Activated CD4-positive, alpha-beta T cell treated with anti-CD3 and anti-CD28 coated beads, Interleukin-2, amount 50 U/mL, for 1 hour (primary cell): ENCODE data around the gene SMYD5.

Experiments
- DNase-seq: peaks from one replicate; pipeline ENCODE4 v3.0.0-alpha.2; 2020

Gene SMYD5

DNA sequence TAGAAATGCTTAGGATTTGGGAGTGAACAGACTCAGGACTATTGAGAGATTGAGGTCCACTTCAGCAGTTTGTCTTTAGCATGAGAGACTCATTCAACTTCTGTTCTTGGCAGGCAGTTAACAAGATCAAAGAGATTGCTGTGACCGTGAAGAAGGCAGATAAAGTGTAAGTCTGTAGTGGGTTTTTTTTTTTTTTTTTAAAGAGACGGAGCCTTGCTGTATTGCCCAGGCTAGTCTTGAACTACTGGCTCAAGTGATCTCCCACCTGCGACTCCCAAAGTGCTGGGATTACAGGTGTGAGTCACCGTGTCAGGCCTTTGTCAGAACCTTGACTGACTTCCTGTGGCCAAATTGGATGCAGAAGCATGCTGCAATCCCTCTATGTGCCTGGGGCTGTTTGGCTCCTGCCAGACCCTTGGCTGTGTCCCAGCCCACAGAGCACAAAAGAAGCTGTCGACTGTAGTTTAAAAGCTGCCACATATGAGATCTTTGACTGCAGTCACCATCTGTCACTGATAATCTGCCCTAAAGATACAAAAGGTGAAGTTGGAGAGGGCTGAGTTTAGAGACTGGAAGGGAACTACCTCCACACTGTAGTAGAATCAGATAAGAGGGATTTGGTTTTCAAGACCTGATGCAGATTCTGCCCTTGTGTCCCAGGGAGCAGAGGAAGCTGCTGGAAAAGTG, 30.0 kb downstream of the SMYD5 start:
- DNase-seq: no peak

GRCh38 chr2:73244580-73244979, 30.5 kb downstream of the SMYD5 start:
- no peak for DNase-seq

DNA sequence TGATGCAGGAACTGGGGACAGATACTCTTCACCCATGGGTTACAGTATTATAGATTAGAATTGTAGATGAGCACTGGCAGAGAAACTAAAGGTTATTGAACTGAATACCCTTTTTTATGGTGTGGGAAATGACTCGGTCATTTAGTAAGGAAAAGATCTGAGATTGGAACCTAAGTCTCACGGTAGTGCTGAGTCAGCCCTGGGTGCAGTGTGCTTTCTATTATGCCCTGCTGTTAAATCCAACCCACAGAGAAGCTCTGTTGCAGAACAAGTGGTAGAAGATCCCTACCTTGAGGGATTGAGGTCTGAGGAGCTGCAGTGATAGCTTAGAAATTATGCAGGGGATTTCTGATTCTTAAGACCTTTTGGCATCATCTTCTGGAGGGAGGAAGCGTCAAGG, 32.8 kb downstream of the SMYD5 start:
- no peak for DNase-seq

DNA sequence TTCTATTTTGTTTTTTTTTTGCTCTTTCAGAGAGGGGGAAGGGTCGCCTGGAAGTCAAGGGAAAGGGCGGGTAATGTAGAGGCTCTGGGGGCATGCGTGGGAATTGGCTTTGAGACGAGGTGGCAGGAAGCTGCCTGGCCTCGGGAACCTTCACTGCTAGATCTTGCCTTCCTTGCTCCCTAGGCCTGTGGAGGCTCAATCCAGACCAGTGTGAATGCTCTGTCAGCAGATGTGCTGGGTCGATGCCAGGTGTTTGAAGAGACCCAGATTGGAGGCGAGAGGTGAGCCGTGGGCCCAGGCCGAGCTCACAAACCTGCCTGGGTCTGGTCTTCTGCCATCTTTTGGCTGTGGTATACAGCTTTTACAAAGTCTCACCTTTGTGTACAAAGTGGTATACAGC, 35.6 kb downstream of the SMYD5 start:
- DNase-seq: no peak

GRCh38 chr2:73250872-73251846, 37.1 kb downstream of the SMYD5 start:
- no peak for DNase-seq

DNA sequence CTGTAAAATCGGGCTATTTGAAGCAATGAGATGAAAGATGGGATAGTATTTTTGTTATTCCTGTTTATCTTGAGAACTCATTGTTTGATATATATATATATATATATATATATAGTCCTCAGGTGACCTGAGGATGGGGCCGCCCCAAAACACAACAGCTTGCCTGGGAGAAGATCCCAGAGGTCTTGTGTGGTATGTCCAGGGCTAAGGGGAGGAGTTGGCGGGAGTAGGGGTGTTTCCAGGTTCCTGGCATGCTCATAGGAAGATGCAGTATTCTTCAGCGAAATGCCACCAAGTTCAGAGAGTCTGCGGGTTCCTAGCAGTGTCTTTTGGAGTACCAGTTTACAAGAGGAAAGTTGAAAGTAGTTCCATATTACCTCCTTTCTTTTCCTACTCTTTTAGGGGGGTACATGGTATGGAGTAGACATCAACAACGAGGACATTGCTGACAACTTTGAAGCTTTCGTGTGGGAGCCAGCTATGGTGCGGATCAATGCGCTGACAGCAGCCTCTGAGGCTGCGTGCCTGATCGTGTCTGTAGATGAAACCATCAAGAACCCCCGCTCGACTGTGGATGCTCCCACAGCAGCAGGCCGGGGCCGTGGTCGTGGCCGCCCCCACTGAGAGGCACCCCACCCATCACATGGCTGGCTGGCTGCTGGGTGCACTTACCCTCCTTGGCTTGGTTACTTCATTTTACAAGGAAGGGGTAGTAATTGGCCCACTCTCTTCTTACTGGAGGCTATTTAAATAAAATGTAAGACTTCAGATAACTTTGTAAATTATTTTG, 38.4 kb downstream of the SMYD5 start:
- no peak for DNase-seq

DNA sequence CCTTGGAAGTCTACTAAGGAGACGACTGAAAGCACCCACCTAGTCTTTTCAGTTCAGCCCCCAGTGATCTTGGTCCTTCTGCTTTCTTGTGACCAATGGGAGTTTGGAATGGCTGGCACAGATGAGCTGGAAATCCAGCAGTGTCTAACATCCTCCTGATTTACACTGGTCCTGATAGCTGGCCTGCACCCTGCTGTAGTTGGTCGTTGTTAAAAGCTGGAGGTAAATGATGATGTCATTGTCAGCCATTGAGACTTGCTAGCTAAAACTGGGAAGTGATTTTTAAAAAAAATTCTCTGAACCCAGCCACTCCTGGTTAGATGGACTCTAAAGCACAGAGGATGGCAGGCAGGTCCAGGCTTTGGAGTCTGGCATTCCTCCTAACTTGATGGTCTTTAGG, 39.4 kb downstream of the SMYD5 start:
- no peak for DNase-seq

GRCh38 chr2:73253901-73254300, 39.9 kb downstream of the SMYD5 start:
- DNase-seq: no peak

DNA sequence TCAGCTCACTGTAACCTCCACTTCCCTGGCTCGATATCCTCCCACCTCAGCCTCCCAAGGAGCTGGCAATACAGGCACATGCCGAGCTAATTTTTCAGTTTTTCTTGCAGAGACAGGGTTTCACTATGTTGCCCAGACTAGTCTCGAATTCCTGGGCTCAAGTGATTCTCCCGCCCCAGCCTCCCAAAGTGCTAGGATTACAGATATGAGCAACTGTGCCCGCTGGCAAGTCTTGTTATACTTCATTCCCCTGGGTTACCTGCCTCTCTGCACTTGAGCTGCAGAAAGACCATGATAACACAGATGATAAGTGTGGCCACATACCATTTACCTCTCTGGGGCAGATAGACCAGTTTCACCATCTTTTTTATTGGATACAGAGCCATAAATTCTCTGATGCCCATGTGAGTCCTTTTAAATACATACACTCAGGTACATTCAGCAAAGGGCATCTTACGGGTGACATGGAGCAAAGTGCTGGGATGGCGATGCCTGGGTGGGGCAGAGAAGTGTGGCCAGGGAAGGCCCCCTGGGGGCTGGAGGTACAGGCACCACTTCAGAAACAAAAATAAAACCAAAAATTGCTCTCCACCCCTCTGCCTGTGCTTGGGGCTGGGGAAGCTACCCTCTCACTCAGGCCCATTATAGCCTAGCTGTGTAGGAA, 40.4 kb downstream of the SMYD5 start:
- no peak for DNase-seq

DNA sequence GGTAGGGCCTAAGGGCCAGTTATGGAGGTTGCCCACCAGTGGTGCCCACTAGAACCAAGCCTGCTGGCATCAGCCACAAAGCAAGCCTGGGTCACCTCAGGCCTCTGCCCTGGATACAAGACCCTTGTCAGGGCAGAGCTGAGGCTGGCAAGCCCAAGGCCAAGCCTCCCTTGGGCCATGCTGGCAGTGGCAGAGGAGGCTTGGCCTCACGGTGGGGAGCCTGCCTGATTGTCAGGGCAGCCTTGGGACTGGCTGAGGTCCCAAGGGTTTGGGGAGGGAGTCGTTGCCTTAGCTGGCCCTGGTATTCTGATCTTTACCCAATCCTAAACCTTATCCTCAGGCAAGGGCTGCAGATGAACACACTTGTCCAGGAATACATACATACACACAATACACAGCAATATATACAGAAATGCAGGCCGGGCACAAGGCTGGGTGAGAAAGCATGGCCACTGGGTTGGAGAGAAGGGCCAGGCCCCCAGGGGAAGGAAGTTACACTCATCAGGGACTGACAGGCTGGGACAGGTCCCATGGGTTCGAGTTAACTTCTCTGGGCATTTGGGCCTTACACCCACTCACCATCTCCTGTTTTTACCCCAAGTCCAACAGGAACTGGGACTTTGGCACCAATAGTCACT, 41.1 kb downstream of the SMYD5 start:
- DNase-seq: no peak

DNA sequence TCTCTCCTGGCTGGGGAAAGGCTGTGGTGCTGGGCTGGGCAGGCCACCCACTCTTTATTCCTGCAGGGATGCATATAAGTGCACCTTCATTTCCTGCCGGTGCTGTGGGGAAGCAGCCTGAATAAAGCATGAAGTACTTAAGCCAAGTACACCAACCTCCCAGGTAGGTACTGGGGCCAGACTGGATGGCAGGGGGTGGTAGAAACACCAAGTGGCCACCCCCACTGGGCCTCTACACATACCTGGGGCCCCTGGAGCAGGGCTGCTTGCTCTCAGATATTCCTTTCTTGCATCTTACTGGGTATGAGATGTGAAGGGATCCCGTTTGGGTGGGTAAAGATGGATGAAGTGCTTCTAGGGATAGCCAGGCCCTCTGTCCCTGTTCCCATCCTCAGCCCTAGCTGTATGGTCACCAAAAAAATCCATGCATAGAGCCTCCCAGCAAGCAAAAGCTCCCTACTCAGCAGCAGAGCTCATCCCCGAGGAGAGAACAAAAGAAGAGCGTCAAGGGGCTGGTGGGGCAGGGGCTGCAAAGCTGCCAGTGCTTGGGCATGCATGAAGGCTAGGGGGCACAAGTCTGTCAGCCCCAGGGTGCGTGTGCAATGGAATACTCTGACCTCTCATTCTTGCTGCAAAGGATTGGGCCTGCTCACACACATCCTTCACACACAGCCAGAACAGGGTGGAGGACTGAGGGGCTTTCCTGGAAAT, 42.0 kb downstream of the SMYD5 start:
- DNase-seq: no peak

DNA sequence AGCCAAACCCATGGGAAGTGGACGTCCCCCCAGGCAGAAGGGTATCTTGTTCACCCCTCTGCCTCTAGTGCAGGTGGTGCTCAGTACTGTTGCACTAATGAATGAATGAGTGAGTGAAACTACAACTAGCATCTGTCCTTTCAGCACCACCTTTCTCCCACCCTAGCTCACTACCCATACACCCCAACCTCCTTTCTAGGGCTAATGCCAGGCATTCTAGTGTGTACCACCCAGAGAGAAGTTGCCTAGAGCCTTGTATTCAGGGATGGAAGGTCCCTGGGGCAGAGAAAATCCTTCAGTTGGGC, 42.5 kb downstream of the SMYD5 start:
- no peak for DNase-seq

DNA sequence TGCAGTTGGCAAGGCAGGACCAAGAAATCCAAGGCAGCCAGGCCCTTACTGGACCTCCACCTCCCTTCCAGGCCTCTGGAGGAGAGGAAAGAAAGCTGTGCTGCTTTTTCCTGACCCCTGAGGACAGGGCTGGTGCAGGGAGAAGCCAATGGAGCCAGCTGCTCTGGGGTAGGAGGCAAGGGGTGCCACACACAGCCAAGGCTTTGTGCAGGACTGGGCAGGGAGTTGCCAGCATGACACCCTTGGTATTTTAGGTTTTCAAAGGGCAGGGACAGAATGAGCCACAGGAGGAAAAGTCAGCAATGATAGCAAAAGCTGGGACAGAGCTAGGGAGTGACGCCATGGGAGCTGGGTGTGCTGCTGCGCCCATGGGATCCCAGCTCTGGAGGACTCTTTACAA, 43.0 kb downstream of the SMYD5 start:
- DNase-seq: no peak

- DNase-seq: no peak
Measured at GRCh38 chr2:73257425-73258125, 43.5 kb downstream of the SMYD5 start.

- DNase-seq: no peak
Measured at GRCh38 chr2:73258186-73258912, 44.3 kb downstream of the SMYD5 start.

- DNase-seq: no peak
Measured at GRCh38 chr2:73258913-73259215, 44.8 kb downstream of the SMYD5 start.

- no peak for DNase-seq
Measured at GRCh38 chr2:73259276-73259675, 45.2 kb downstream of the SMYD5 start.

DNA sequence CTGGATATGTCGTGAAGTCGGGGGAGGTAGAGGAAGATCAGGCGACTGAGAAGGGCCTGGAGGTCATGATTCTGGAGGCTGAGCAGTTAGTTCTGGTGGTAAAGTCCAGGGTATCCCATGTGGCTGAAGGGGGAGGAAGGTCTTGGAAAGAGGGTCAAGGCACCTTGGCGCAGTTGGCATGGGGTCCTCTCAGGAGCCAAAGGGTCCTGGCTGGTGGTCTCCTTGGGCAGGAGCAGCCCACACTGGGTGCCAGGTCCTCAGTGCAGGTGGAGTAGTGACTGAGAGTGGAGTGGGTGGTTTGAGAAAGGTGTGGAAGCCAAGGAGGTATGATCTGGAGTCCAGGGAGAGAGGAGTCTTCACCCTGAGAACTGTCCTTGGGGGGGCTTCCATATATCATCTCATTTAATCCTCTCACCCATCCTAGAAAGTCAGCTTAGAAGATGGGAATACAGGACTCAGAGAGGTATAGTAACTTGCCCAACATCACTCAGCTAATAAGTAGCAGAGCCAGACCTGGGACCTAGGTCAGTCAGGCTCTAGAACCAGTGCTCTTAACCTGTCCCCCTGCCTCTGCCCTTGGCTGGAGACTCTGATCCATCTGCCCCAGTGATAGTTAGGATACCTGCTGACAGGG, 45.8 kb downstream of the SMYD5 start:
- DNase-seq: no peak

GRCh38 chr2:73260338-73260984, 46.4 kb downstream of the SMYD5 start:
- no peak for DNase-seq
